COLO668 (cell line): ENCODE measurements around the gene RALA.

Experiments
- DNase-seq: peaks from one replicate; lab custom pipeline; 2025; ENCODE audit not compliant: unreplicated experiment; lab: John Stamatoyannopoulos, UW

The RALA gene

GRCh38 chr7:39609935-39610263, 13.5 kb upstream of the RALA start:
- DNase-seq = no peak

DNA sequence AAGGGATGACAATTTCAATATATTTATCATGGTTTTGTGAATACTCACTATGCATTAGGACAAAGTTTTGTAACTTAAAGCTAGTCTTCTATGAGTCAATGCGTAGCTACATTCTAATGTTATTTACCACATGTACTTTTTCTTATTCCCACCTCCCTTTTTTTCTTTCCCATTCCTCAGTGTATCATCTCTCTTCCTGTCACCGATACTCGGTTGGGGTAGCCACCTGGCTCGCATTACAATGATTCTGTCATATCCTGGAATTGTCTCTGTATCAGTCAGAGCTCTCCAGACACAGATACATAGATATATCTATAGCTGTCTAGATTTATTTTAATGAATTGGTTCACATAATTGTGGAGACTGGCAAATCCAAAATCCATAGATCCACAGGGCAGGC, 9.8 kb upstream of the RALA start:
- no peak for DNase-seq

DNA sequence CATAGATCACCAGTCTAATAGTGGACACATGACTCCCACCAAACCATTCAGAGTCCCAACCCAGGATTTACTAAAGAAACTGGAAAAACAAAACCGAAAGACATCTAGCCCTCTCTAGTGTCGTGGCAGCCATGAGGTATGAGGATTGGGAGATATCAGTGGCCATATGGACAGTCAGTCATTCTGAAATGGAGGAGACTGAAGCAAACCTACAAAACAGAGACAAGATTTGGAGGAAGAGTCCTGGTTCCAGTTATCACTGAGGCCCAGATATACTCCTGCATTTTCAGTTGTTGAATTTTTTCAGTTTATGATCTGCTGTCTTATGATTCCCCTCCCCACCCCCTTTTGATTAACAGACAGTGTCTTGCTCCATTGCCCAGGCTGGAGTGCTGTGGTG, 9.1 kb upstream of the RALA start:
- DNase-seq = no peak

- peak; percentile 61 for DNase-seq
Observed at GRCh38 chr7:39615350-39615975, 7.9 kb upstream of the RALA start.

GRCh38 chr7:39616138-39616537, 7.2 kb upstream of the RALA start:
- no peak for DNase-seq

DNA sequence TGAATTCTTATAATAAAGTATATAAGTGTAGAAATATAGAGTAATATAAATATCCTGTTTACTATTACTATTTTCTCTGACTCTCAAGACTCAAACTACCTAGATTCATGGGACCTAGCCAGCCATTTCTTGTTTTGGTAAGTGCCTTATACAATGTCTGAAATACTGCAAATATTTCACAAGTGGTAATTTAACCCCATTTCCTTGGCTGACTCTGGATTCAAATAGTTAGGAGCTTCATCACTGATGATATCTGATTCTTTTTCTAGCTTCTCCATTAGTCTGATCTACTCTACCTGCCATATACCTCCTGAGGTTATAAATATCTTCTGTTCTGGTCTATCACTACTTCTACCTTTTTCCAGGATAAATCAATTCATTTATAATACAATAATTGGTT, 6.4 kb upstream of the RALA start:
- DNase-seq = no peak

GRCh38 chr7:39618868-39619267, 4.5 kb upstream of the RALA start:
- no peak for DNase-seq

DNA sequence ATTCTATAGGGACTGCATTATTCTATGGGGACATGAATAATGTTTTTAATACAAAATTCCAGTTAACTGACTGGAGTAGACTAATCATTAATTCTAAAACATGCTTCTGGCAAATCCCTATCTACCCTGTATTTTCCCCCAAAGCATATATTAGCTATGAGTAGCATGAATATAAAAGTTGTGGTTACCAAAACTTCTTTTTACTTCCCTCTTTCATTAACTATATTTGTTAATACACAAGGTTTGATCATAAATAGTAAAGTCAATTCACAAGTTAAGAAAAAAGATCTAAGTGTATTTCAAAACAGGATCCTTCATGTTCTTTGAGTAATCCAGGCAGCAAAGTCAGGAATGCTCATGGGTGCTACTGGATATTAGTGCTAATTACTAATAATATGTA, 2.9 kb upstream of the RALA start:
- DNase-seq = no peak

GRCh38 chr7:39621261-39621660, 2.1 kb upstream of the RALA start:
- no peak for DNase-seq

GRCh38 chr7:39621784-39622411, 1.5 kb upstream of the RALA start:
- no peak for DNase-seq

GRCh38 chr7:39622609-39623008, 763 bp upstream of the RALA start:
- no peak for DNase-seq

DNA sequence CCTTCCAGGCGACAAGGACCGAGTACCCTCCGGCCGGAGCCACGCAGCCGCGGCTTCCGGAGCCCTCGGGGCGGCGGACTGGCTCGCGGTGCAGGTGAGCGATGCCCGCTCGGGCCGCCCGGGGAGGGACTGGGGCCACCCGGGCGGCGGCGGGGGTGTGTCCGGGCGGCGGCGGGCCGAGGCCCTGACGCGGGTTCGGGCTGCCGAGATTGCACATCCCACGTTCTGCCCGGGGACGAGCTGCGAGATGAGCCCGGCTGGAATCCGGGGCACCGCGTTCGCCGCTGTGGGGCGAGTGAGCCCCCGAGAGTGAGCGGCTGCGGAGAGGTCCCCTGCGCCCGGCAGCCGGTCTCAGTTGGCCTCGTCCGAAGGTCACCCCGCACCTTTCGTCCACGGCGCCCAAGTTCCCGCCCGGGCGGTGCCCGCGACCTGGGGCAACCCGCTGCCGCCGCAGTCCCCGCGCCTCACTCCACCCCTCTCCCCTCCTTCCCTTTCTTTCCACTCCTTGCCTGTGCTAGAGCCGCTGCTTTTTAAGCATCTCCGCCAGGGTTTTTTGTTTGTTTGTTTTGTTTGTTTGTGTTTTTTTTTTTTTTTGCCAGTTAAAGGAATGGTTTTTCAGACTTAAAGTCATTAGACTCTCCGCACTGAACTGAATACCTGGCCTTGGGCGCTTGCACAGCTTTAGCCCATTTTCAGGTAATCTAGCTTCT, 515 bp downstream of the RALA start:
- peak; percentile 88 for DNase-seq

- peak; percentile 30 for DNase-seq
Observed at GRCh38 chr7:39624442-39624807, 1.1 kb downstream of the RALA start.

- no peak for DNase-seq
Observed at GRCh38 chr7:39624935-39625694, 1.7 kb downstream of the RALA start.

- DNase-seq = no peak
Observed at GRCh38 chr7:39631736-39632308, 8.4 kb downstream of the RALA start.

DNA sequence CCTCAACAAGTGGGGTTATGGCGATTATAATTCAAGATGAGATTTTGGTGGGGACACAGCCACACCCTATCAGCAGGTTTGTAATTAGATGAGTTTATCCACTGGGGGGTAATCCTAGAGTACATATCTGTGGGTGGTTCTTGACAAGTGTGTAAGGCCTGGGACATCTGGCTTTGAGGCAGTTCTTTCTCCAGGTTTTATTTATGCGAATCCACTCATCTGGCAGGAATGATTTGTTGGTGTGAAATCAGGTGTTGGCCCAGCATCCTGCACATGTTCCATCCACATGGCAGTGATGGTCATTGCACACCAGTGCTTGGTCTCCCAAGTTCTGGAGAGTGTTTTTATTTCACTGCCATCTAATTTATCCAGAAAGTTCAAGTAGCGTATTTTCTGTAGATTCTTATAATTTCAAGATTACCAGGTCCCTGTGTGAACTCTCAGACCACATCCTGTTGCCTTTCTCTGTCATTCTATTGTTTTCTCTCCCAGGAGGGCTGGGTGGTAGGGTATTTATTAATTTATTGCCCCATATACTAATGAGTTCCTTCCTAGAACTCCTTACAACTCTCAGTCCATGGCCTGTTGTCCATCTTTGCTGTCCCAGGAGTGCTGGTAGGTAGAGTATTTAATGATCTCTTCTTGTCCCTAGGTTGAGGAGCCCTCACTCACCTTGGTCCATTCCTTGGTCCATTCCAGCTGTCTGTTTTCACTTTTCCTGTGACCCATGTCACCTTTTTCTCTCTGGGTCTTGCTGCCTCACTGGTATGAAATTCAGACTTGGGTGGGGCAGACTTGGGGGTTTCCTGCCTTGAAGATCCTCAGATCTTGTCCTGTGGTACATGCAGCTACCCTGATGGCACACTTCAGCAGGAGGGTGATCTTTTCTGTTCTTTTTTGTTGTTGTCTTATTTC, 10.4 kb downstream of the RALA start:
- DNase-seq = no peak

DNA sequence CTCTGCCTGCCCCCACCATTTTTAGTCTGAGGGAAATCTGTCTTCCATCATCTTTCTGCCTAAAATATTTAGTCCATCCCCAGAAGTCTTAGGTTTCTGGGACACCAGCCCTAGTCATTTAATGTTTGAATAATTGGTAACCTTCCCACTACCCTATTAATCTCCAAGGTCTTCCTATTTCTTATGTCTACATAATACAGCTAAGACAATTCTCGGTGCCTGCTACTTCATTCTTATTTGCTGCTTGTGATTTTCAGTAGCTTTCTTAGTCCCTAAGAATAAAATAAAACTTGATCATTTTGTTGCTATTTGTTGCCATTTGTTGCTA, 11.1 kb downstream of the RALA start:
- no peak for DNase-seq

DNA sequence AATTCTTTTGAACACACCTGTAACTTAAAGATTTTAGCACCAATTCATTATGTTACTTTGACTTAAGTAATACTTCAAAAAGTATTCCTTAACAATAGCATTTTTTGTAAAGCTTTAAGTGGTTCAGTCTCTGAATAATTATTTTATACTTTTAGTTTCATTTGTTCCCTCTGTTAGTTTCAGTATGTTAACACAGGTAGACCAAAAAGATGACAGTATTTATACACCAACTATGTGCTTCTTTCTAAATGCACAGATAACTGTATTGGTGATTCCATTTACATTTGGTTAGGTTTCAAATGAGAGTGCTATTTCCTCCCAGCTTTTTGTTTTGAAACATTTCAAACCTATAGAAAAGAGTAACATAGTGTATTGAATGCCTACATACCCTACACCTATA, 14.0 kb downstream of the RALA start:
- DNase-seq = no peak

DNA sequence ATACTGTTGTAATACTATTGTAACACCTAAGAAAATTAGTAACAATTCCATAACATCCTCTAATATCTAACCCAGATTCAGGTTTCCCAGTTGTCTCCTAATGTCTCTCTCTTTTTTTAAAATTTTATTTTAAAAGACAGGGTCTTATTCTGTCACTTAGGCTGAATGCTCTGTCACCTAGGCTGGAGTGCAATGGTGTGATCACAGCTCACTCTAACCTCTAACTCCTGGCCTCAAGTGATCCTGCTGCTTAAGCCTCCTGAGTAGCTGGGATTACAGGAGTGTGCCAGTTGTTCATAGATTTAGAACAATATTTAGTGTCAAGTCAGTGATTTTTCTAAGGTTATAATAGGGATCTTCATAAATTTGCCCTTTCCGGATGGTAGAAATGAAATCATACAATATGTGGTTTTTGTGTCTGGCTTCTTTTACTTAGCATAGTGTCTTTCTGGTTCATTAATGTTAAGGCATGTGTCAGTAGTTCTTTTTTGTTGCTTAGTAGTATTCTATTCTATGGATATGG, 14.7 kb downstream of the RALA start:
- no peak for DNase-seq

DNA sequence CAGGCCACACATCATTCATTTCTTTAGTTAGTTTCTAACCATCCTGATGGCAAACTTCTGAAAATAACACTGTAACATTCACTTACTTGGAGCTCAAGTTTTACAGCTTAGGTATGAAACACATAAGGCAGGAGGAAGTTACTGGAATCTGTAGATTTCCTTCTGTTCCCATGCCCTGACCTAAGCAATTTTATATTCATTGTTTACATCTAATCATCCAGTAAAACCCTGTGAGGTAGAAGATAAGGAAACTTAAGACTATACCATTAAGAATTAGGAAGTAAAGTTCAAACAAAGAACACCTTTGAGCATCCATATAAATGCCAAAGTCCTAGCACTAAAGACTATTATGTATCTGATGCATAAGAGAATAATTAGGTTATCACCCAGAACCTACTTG, 19.5 kb downstream of the RALA start:
- DNase-seq = no peak

DNA sequence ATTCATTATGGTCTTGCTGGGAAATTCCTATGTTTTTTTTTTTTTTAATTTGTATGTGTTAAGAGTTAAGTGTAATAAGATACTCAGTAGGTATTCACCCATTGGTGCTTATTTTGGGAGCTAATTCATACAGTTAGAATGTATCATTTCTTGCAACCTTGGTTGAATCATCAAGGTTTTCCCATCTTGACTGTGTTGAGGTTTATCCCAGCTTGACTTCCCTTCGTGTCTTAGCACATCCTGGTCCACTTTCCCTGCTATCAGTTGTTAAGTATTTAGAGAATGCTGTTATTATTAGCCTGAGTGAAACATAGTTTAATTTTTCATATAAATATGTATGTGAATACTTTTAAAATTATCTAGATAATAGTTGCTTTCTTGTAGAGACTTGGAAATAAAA, 20.8 kb downstream of the RALA start:
- no peak for DNase-seq
